Left lung (tissue), 10 donors: Measurements from ENCODE around the gene EYA2. TPM values are rescaled to one million over a fixed set of nuclear protein-coding genes. Genes with fewer than 3 reads are reported as not detected.

Experiments used
- ATAC-seq: fragments of 200-7000 bp; cut with Tn5 transposase; one replicate; pipeline ENCODE4 v1.9.1; 2020; ENCODE audit warnings: moderate library complexity
- DNase-seq, 4 donors: peaks; one replicate each; pipeline ENCODE4 v3.0.0-alpha.2; 2013 to 2020
- H3K27ac ChIP-seq, 2 donors: fragments of 200-600 bp; sonication (generic) in 1 of 2; one replicate each; pipeline versions ENCODE4 v1.5.0 to v1.8.0; 2020 to 2021
- H3K27me3 ChIP-seq, 2 donors: fragments of 200-600 bp; sonication (generic) in 1 of 2; one replicate each; pipeline versions ENCODE4 v1.5.0 to v1.8.0; 2020 to 2021
- H3K36me3 ChIP-seq, 2 donors: fragments of 200-600 bp; sonication (generic) in 1 of 2; one replicate each; pipeline versions ENCODE4 v1.5.0 to v1.8.0; 2020 to 2021
- H3K4me1 ChIP-seq, 2 donors: fragments of 200-600 bp; one replicate each; pipeline ENCODE4 v1.8.0; 2021
- H3K4me3 ChIP-seq, 2 donors: fragments of 200-600 bp; sonication (generic) in 1 of 2; one replicate each; pipeline versions ENCODE4 v1.5.0 to v1.8.0; 2020 to 2021; ENCODE audit warnings: mild to moderate bottlenecking in 1 of 2
- H3K9me3 ChIP-seq, 2 donors: fragments of 200-600 bp; sonication (generic) in 1 of 2; one replicate each; pipeline versions ENCODE4 v1.5.0 to v1.8.0; 2020 to 2021
- CTCF ChIP-seq, 2 donors: fragments of 200-600 bp; sonication (generic) in 1 of 2; IDR thresholded peaks; one replicate each; pipeline versions ENCODE4 v1.5.0 to v1.8.0; 2021; ENCODE audit warnings: antibody characterized with exemption in 2 of 2
- intact Hi-C, 2 donors: fragments of 100-400 bp; cut with DNase I; formaldehyde crosslinking; loops; one replicate each; pipeline versions ENCODE4 v1.11.2 to v1.14.2; 2022
- polyA plus RNA-seq, 6 donors: library from polyadenylated mRNA; unstranded; fragments of 120-200 nt; gene quantifications; one replicate each; pipeline ENCODE4 v1.2.1, GENCODE V29; 2013; ENCODE audit not compliant: insufficient read length in 6 of 6
- total RNA-seq, 2 donors: library from RNA; stranded (reverse); fragmentation: NEBNext Ultra II Directional; extraction: Animal tissue kit (Norgen Biotek cat#: 25700); gene quantifications; one replicate each; pipeline ENCODE4 v1.2.1, GENCODE V29; 2021
- donor health status: DM: no; HTN: yes; CAD: no.
- donor health status: DM: no; HTN: no; CAD: no.

Gene EYA2
- total and polyA plus RNA-seq, 8 donors = 0.77 to 2.3 (median 1.2) TPM

GRCh38 chr20:47049771-47050170 is 155.1 kb downstream of the EYA2 start:
- Histone ChIP-seq H3K36me3 (no peaks in the 10 kb centered on the region), H3K4me1 (no peaks in the 10 kb centered on the region), H3K27me3 (peaks cover 0 to 23% of the 10 kb centered on the region in 2 donors), H3K27ac (no peak overlapping the region), H3K9me3 (peaks cover 0 to 9% of the 10 kb centered on the region in 2 donors), H3K4me3 (no peak overlapping the region)
- no peak for DNase-seq
- no peak for ATAC-seq
- TF ChIP-seq CTCF (IDR thresholded peaks at IDR 0.05) = no peak
- intact Hi-C loops = no loop called here

GRCh38 chr20:47050996-47051395 is 156.4 kb downstream of the EYA2 start:
- ATAC-seq (no peak), DNase-seq (no peak)
- TF ChIP-seq CTCF (IDR thresholded peaks at IDR 0.05) = no peak
- Histone ChIP-seq H3K36me3 (no peaks in the 10 kb centered on the region), H3K27me3 (peaks cover 0 to 27% of the 10 kb centered on the region in 2 donors), H3K27ac (no peak overlapping the region), H3K9me3 (no peaks in the 10 kb centered on the region), H3K4me3 (no peak overlapping the region), H3K4me1 (no peaks in the 10 kb centered on the region)
- intact Hi-C loops = no loop called here

- DNase-seq (no peak), ATAC-seq (no peak)
- intact Hi-C loops = no loop called here
Observed at GRCh38 chr20:47051936-47052526, 157.4 kb downstream of the EYA2 start.

GRCh38 chr20:47054506-47054905 is 159.9 kb downstream of the EYA2 start:
- ATAC-seq (no peak), DNase-seq (no peak)
- H3K9me3 ChIP-seq = no peaks in the 10 kb centered on the region
- no peaks in the 10 kb centered on the region for H3K36me3 ChIP-seq
- H3K4me1 ChIP-seq = no peaks in the 10 kb centered on the region
- no peak for TF ChIP-seq CTCF (IDR thresholded peaks at IDR 0.05)
- no peak overlapping the region for H3K4me3 ChIP-seq
- intact Hi-C loops = no loop called here
- H3K27ac ChIP-seq = no peak overlapping the region
- peaks cover 0 to 33% of the 10 kb centered on the region in 2 donors for H3K27me3 ChIP-seq

More at GRCh38 chr20:47051936-47052526, 157.4 kb downstream of the EYA2 start:
- H3K4me1 ChIP-seq = no peaks in the 10 kb centered on the region
- no peak for TF ChIP-seq CTCF (IDR thresholded peaks at IDR 0.05)
- H3K9me3 ChIP-seq = no peaks in the 10 kb centered on the region
- no peak overlapping the region for H3K27ac ChIP-seq
- H3K4me3 ChIP-seq = no peak overlapping the region
- no peaks in the 10 kb centered on the region for H3K36me3 ChIP-seq
- peaks cover 0 to 30% of the 10 kb centered on the region in 2 donors for H3K27me3 ChIP-seq

- no peak for ATAC-seq
- Histone ChIP-seq H3K9me3 (no peaks in the 10 kb centered on the region), H3K36me3 (no peaks in the 10 kb centered on the region), H3K27me3 (peaks cover 0 to 31% of the 10 kb centered on the region in 2 donors), H3K4me1 (no peaks in the 10 kb centered on the region), H3K4me3 (no peak overlapping the region), H3K27ac (no peak overlapping the region)
- no peak for DNase-seq
- no peak for TF ChIP-seq CTCF (IDR thresholded peaks at IDR 0.05)
- intact Hi-C loops = no loop called here
Observed at GRCh38 chr20:47054945-47055344, 160.3 kb downstream of the EYA2 start.
